Trophoblast cell (in vitro differentiated cells and primary cell): ENCODE results near the gene COL5A1.

Source experiments
- DNase-seq, 2 donors: peaks; one replicate each; pipeline ENCODE4 v3.0.0-alpha.2; 2016
- H2AFZ ChIP-seq: 2 replicates; pipeline ENCODE4 v1.6.1; 2013; ENCODE audit warnings: low read length, moderate library complexity, mild to moderate bottlenecking; ENCODE audit not compliant: insufficient read depth, poor library complexity
- H2AK5ac ChIP-seq: 2 replicates; pipeline ENCODE4 v1.6.1; 2013; ENCODE audit warnings: mild to moderate bottlenecking, low read length
- H2BK120ac ChIP-seq: 2 replicates; pipeline ENCODE4 v1.6.1; 2013; ENCODE audit warnings: low read length, mild to moderate bottlenecking, moderate library complexity; ENCODE audit not compliant: insufficient read depth, poor library complexity
- H2BK12ac ChIP-seq: 2 replicates; pipeline ENCODE4 v1.6.1; 2013; ENCODE audit warnings: mild to moderate bottlenecking, low read length, moderate library complexity
- H2BK5ac ChIP-seq: 2 replicates; pipeline ENCODE4 v1.6.1; 2013; ENCODE audit warnings: low read length, low read depth, moderate library complexity, mild to moderate bottlenecking; ENCODE audit not compliant: poor library complexity
- H3K14ac ChIP-seq: 2 replicates; pipeline ENCODE4 v1.6.1; 2013; ENCODE audit warnings: mild to moderate bottlenecking, low read length
- H3K18ac ChIP-seq: 2 replicates; pipeline ENCODE4 v1.6.1; 2013; ENCODE audit warnings: mild to moderate bottlenecking, low read length
- H3K23ac ChIP-seq: 2 replicates; pipeline ENCODE4 v1.6.1; 2013; ENCODE audit warnings: low read length
- H3K27ac ChIP-seq: 2 replicates; pipeline ENCODE4 v1.5.1; 2013; ENCODE audit warnings: low read depth, mild to moderate bottlenecking, inconsistent platforms, low read length, moderate library complexity
- H3K27me3 ChIP-seq: 2 replicates; pipeline ENCODE4 v1.6.1; 2013; ENCODE audit warnings: inconsistent platforms, mild to moderate bottlenecking, low read length, moderate library complexity; ENCODE audit not compliant: insufficient read depth
- H3K36me3 ChIP-seq, 2 experiments: 1 replicate in 1 of 2; 2 replicates in 1 of 2; pipeline ENCODE4 v1.6.1; 2013; ENCODE audit warnings: low read length in 2 of 2, mild to moderate bottlenecking in 2 of 2, moderate library complexity in 1 of 2; ENCODE audit not compliant: insufficient read depth in 2 of 2, control insufficient read depth in 1 of 2
- H3K4ac ChIP-seq: 2 replicates; pipeline ENCODE4 v1.6.1; 2013; ENCODE audit warnings: low read depth, mild to moderate bottlenecking, low read length, moderate library complexity
- H3K4me1 ChIP-seq, 2 experiments: 1 replicate in 1 of 2; 2 replicates in 1 of 2; pipeline ENCODE4 v1.6.1; 2013; ENCODE audit warnings: low read length in 2 of 2, mild to moderate bottlenecking in 2 of 2, moderate library complexity in 1 of 2; ENCODE audit not compliant: insufficient read depth in 2 of 2, control insufficient read depth in 1 of 2
- H3K4me2 ChIP-seq: 2 replicates; pipeline ENCODE4 v1.6.1; 2013; ENCODE audit warnings: inconsistent platforms, mild to moderate bottlenecking, low read length, moderate library complexity
- H3K4me3 ChIP-seq: 2 replicates; pipeline ENCODE4 v1.5.1; 2013; ENCODE audit warnings: mild to moderate bottlenecking, low read depth, low read length, inconsistent platforms
- H3K79me1 ChIP-seq: one replicate; pipeline ENCODE4 v1.6.1; 2013; ENCODE audit warnings: low read length
- H3K79me2 ChIP-seq: 2 replicates; pipeline ENCODE4 v1.6.1; 2013; ENCODE audit warnings: low read length, mild to moderate bottlenecking; ENCODE audit not compliant: control insufficient read depth, insufficient read depth, poor library complexity
- H3K9ac ChIP-seq: 2 replicates; pipeline ENCODE4 v1.6.1; 2013; ENCODE audit warnings: mild to moderate bottlenecking, low read length
- H3K9me3 ChIP-seq: 2 replicates; pipeline ENCODE4 v1.6.1; 2013; ENCODE audit warnings: low read depth, mild to moderate bottlenecking, control low read depth, inconsistent platforms, low read length; ENCODE audit not compliant: insufficient read depth
- H4K12ac ChIP-seq: 2 replicates; pipeline ENCODE4 v1.6.1; 2013; ENCODE audit warnings: low read depth, mild to moderate bottlenecking, low read length, moderate library complexity
- H4K8ac ChIP-seq: 2 replicates; pipeline ENCODE4 v1.6.1; 2013; ENCODE audit warnings: low read depth, mild to moderate bottlenecking, low read length, moderate library complexity
- H4K91ac ChIP-seq: one replicate; pipeline ENCODE4 v1.6.1; 2013; ENCODE audit warnings: low read depth, mild to moderate bottlenecking, low read length, moderate library complexity
- WGBS: extraction: QIAGEN DNeasy Blood & Tissue Kit; methylation state at CpG from one replicate; pipeline ENCODE4 v1.1.7; 2013; ENCODE audit warnings: missing lambda C conversion rate; ENCODE audit not compliant: insufficient read length, insufficient coverage; ENCODE audit errors: extremely low coverage; 5-methylcytosine and 5-hydroxymethylcytosine counted together

The COL5A1 gene

DNA sequence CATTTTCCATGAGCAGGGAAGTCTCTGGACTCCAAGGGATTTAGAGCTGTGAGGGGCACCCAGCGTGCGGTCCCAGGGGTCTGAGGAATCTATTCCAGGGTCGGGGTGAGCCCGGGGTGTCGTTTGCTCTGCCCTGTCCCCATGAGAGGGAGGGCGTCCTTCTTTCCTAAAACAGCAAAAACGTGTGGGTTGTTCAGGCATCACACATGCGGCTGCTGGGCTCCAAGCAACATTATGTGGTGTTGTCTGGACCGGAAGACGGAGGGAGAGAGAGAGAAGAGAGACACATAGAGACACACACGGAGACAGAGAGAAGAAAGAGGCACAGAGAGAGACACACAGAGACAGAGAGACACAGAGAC is 42.7 kb upstream of the COL5A1 start:
- Histone ChIP-seq H3K18ac (no peak overlapping the region), H3K23ac (no peak overlapping the region), H4K91ac (peak overlapping the region; percentile 72), H2BK5ac (peak overlapping the region; percentile 7), H2BK120ac (peak overlapping the region; percentile 33), H3K14ac (peak overlapping the region; percentile 14), H3K4me1 (peaks cover 22 to 24% of the 10 kb centered on the region in 2 experiments), H4K8ac (peak overlapping the region; percentile 30), H3K4me2 (no peak overlapping the region), H2AK5ac (peak overlapping the region; percentile 85), H4K12ac (no peak overlapping the region), H3K27me3 (no peaks in the 10 kb centered on the region), H2AFZ (no peak overlapping the region), H3K9ac (no peak overlapping the region), H3K4me3 (no peak overlapping the region), H2BK12ac (peak overlapping the region; percentile 76), H3K79me2 (peaks cover 13% of the 10 kb centered on the region), H3K36me3 (no peaks in the 10 kb centered on the region), H3K79me1 (peaks cover 39% of the 10 kb centered on the region), H3K9me3 (peaks cover 4% of the 10 kb centered on the region), H3K4ac (peak overlapping the region; percentile 11), H3K27ac (no peak overlapping the region)
- no CpG with 5 or more reads among the region's 11 CpGs for WGBS
- DNase-seq: no peak

DNA sequence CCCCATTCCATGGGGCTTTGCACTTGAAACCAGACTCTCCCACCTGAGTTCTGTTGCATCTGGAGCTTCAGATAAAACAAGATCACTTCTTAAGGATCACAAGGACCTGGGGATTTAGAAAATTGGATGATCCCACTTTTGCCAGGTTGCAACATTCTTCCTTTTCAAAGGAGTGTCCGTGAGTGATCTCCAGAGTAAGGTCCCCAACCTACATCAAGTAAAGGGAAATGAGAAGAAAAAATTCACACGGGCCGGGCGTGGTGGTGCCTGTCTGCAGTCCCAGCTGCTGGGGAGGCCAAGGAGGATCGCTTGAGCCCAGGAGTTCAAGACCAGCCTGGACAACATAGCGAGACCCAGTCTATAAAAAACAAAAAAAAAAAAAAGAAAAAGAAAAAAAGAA is 41.2 kb upstream of the COL5A1 start:
- peak overlapping the region; percentile 39 for H2BK5ac ChIP-seq
- peaks cover 27 to 32% of the 10 kb centered on the region in 2 experiments for H3K4me1 ChIP-seq
- peak overlapping the region; percentile 61 for H3K14ac ChIP-seq
- H4K91ac ChIP-seq: peak overlapping the region; percentile 96
- no peak overlapping the region for H3K18ac ChIP-seq
- H3K27me3 ChIP-seq: no peaks in the 10 kb centered on the region
- H4K12ac ChIP-seq: no peak overlapping the region
- no peak overlapping the region for H3K4me2 ChIP-seq
- H2BK12ac ChIP-seq: peak overlapping the region; percentile 95
- H4K8ac ChIP-seq: no peak overlapping the region
- no peak overlapping the region for H3K23ac ChIP-seq
- WGBS: no CpG with 5 or more reads among the region's 6 CpGs
- no peak overlapping the region for H3K4me3 ChIP-seq
- H3K9me3 ChIP-seq: peaks cover 4% of the 10 kb centered on the region
- H2BK120ac ChIP-seq: peak overlapping the region; percentile 95
- no peak for DNase-seq
- no peak overlapping the region for H3K9ac ChIP-seq
- no peak overlapping the region for H2AK5ac ChIP-seq
- H3K36me3 ChIP-seq: no peaks in the 10 kb centered on the region
- peaks cover 50% of the 10 kb centered on the region for H3K79me1 ChIP-seq
- peak overlapping the region; percentile 49 for H3K4ac ChIP-seq
- peaks cover 14% of the 10 kb centered on the region for H3K79me2 ChIP-seq
- no peak overlapping the region for H3K27ac ChIP-seq
- no peak overlapping the region for H2AFZ ChIP-seq

DNA sequence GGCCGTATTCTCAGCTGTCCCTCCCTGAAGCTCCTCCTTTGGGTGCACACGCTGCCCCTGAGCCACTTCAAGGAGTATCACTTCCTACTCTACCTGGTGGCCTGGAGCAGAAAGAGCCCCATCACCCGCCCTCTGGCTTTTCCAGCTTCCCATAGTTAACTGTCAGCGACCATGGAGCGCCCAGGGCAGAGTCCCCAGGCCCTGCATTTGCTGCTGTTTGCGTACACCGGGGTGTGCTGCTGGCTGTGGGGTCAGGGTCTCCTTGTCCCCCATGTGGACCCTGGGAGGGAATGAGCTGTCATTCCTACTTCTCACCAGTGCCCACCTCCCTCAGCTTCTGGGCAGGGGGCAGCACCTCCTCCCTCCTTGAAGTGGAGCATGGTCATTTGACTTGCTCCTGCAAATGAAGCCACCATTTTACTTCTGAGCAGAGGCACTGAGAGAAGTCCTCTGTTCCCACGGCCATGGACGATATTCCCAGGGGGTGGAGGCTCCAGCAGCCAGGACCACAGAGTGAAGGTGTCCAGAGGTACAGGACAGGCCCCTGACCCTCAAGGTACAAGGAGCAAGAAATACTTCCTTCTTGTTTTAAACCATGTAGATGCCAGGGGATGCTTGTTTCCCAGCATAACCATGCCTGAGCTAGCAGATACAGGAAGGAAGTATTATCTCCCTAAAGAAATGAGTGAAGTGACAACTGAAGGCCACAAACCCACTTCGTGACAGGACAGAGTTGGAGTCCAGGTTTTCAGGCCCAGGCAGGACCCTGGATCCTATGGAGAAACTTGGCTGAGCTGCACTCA is 40.6 kb upstream of the COL5A1 start:
- H4K12ac ChIP-seq: no peak overlapping the region
- H2BK5ac ChIP-seq: peak overlapping the region; percentile 59
- H3K18ac ChIP-seq: peak overlapping the region; percentile 89
- no peaks in the 10 kb centered on the region for H3K36me3 ChIP-seq
- H2AFZ ChIP-seq: no peak overlapping the region
- no peak for DNase-seq
- peaks cover 4% of the 10 kb centered on the region for H3K9me3 ChIP-seq
- H3K4me1 ChIP-seq: peaks cover 31 to 37% of the 10 kb centered on the region in 2 experiments
- H2BK120ac ChIP-seq: peak overlapping the region; percentile 95
- WGBS: no CpG with 5 or more reads among the region's 10 CpGs
- H3K79me2 ChIP-seq: peaks cover 14% of the 10 kb centered on the region
- peak overlapping the region; percentile 95 for H2BK12ac ChIP-seq
- peak overlapping the region; percentile 96 for H4K91ac ChIP-seq
- no peaks in the 10 kb centered on the region for H3K27me3 ChIP-seq
- peak overlapping the region; percentile 75 for H4K8ac ChIP-seq
- no peak overlapping the region for H3K4me3 ChIP-seq
- no peak overlapping the region for H3K4me2 ChIP-seq
- peak overlapping the region; percentile 93 for H3K27ac ChIP-seq
- H3K14ac ChIP-seq: peak overlapping the region; percentile 61
- H3K9ac ChIP-seq: no peak overlapping the region
- peak overlapping the region; percentile 49 for H3K4ac ChIP-seq
- peaks cover 53% of the 10 kb centered on the region for H3K79me1 ChIP-seq
- H2AK5ac ChIP-seq: peak overlapping the region; percentile 94
- H3K23ac ChIP-seq: no peak overlapping the region

DNA sequence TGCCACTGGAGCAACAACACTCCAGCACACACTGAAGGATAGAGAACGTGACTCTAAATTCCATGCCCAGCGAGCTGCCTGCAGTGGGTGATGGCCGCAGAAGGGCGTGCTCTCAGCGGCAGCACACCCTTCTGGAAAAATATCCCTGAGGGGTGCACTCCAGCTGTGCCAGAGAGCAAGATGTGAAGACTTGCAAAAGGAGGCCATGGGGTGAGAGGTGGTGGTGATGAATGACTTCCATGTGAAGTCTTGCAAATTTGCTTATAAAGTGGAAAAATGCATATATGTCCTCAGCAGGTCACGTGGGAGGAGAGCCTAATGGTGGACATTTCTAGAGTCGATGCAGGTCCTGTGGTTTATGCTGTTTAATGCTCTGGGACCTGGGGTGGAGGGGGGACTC is 39.8 kb upstream of the COL5A1 start:
- Histone ChIP-seq H4K12ac (no peak overlapping the region), H3K4me1 (peaks cover 31 to 42% of the 10 kb centered on the region in 2 experiments), H2AK5ac (peak overlapping the region; percentile 82)

More for the DNA sequence above, 39.8 kb upstream of the COL5A1 start:
- Histone ChIP-seq H2AFZ (no peak overlapping the region), H3K4me2 (no peak overlapping the region), H3K36me3 (no peaks in the 10 kb centered on the region), H3K23ac (no peak overlapping the region), H3K79me2 (peaks cover 14% of the 10 kb centered on the region), H4K8ac (peak overlapping the region; percentile 75), H2BK12ac (peak overlapping the region; percentile 95), H3K4me3 (no peak overlapping the region), H2BK5ac (peak overlapping the region; percentile 59), H3K27ac (peak overlapping the region; percentile 93), H3K9me3 (peaks cover 4% of the 10 kb centered on the region), H3K79me1 (peaks cover 53% of the 10 kb centered on the region), H3K14ac (peak overlapping the region; percentile 61), H3K18ac (peak overlapping the region; percentile 53), H2BK120ac (peak overlapping the region; percentile 95), H4K91ac (peak overlapping the region; percentile 96), H3K9ac (no peak overlapping the region), H3K4ac (peak overlapping the region; percentile 11), H3K27me3 (no peaks in the 10 kb centered on the region)
- no peak for DNase-seq
- WGBS: no CpG with 5 or more reads among the region's 7 CpGs
